IMR-90 (cell line): Measurements from ENCODE around the gene PHACTR3. TPM values are rescaled to one million over a fixed set of nuclear protein-coding genes. Genes with fewer than 3 reads are reported as not detected.

Experiments used
- ATAC-seq: fragments of 200-7000 bp; cut with Tn5 transposase; 2 replicates; pipeline ENCODE4 v1.9.1; 2020; ENCODE audit warnings: low read depth, mild to moderate bottlenecking, moderate library complexity
- BruUV-seq: library from RNA; stranded (reverse); fragments of 400-500 nt; replicated peaks from 2 replicates; lab custom pipeline; 2021; lab: Mats Ljungman, UMichigan
- CTCF ChIA-PET: fragments of 300-600 bp; formaldehyde crosslinking; extraction: SDS; loops from one replicate; lab custom pipeline; 2021; ENCODE audit warnings: antibody characterized with exemption; lab: Yijun Ruan, JAX
- POLR2A ChIA-PET: fragments of 300-600 bp; sonication (Branson Sonifier 250); formaldehyde crosslinking; loops from one replicate; lab custom pipeline; 2022; ENCODE audit warnings: antibody characterized with exemption; ENCODE audit not compliant: unreplicated experiment; lab: Charles Lee
- DNase-seq: peaks from one replicate; pipeline ENCODE4 v3.0.0; 2013
- H2AFZ ChIP-seq: replicated peaks from 2 replicates; pipeline ENCODE3; 2013; ENCODE audit warnings: low read length, mild to moderate bottlenecking; ENCODE audit not compliant: poor library complexity
- H2AK5ac ChIP-seq: 2 replicates; pipeline ENCODE4 v1.6.1; 2013; ENCODE audit warnings: low read depth, low read length, inconsistent platforms
- H2AK9ac ChIP-seq: replicated peaks from 2 replicates; pipeline ENCODE3; 2013; ENCODE audit warnings: mild to moderate bottlenecking, low read depth, low read length, moderate library complexity; ENCODE audit not compliant: poor library complexity
- H2BK120ac ChIP-seq: 2 replicates; pipeline ENCODE4 v1.6.1; 2013; ENCODE audit warnings: low read depth, low read length, inconsistent platforms
- H2BK15ac ChIP-seq: 3 replicates; pipeline ENCODE4 v1.6.1; 2013; ENCODE audit warnings: low read depth, low read length, inconsistent platforms
- H2BK20ac ChIP-seq: 2 replicates; pipeline ENCODE4 v1.6.1; 2013; ENCODE audit warnings: low read depth, mild to moderate bottlenecking, inconsistent platforms, low read length, moderate library complexity
- H2BK5ac ChIP-seq: 2 replicates; pipeline ENCODE4 v1.6.1; 2013; ENCODE audit warnings: mild to moderate bottlenecking, low read depth, low read length, inconsistent platforms; ENCODE audit not compliant: poor library complexity, severe bottlenecking
- H3K14ac ChIP-seq: replicated peaks from 2 replicates; pipeline ENCODE4 v1.6.1; 2013; ENCODE audit warnings: low read depth, low read length, inconsistent platforms
- H3K18ac ChIP-seq: 2 replicates; pipeline ENCODE4 v1.6.1; 2013; ENCODE audit warnings: low read depth, low read length, control low read depth
- H3K23ac ChIP-seq: 2 replicates; pipeline ENCODE4 v1.6.1; 2013; ENCODE audit warnings: low read depth, low read length, inconsistent platforms
- H3K27ac ChIP-seq: 2 replicates; pipeline ENCODE4 v1.5.1; 2013; ENCODE audit warnings: mild to moderate bottlenecking, control low read depth, low read length; ENCODE audit not compliant: insufficient read depth
- H3K27me3 ChIP-seq: 2 replicates; pipeline ENCODE4 v1.6.1; 2013; ENCODE audit warnings: low read length; ENCODE audit not compliant: control insufficient read depth, insufficient read depth
- H3K36me3 ChIP-seq: 2 replicates; pipeline ENCODE4 v1.6.1; 2013; ENCODE audit warnings: low read length, mixed read lengths; ENCODE audit not compliant: control insufficient read depth, insufficient read depth
- H3K4ac ChIP-seq: 2 replicates; pipeline ENCODE4 v1.6.1; 2013; ENCODE audit warnings: low read depth, low read length, inconsistent platforms
- H3K4me1 ChIP-seq: 2 replicates; pipeline ENCODE4 v1.6.1; 2013; ENCODE audit warnings: low read length, mixed read lengths; ENCODE audit not compliant: control insufficient read depth, insufficient read depth
- H3K4me2 ChIP-seq: 2 replicates; pipeline ENCODE4 v1.6.1; 2013; ENCODE audit warnings: low read depth, mild to moderate bottlenecking, control low read depth, low read length, moderate library complexity
- H3K4me3 ChIP-seq: 2 replicates; pipeline ENCODE4 v1.5.1; 2013; ENCODE audit warnings: low read depth, mild to moderate bottlenecking, control low read depth, low read length, moderate library complexity; ENCODE audit not compliant: insufficient read depth
- H3K56ac ChIP-seq: 2 replicates; pipeline ENCODE4 v1.6.1; 2013; ENCODE audit warnings: low read length, inconsistent platforms; ENCODE audit not compliant: insufficient read depth; ENCODE audit errors: extremely low read depth
- H3K79me1 ChIP-seq, 2 experiments: 2 replicates each; pipeline ENCODE4 v1.6.1; 2013; ENCODE audit warnings: low read length in 2 of 2, inconsistent platforms in 1 of 2, low read depth in 1 of 2
- H3K9ac ChIP-seq: 2 replicates; pipeline ENCODE4 v1.6.1; 2013; ENCODE audit warnings: low read depth, low read length, control low read depth
- H3K9me1 ChIP-seq: 2 replicates; pipeline ENCODE4 v1.6.1; 2013; ENCODE audit warnings: low read length, inconsistent platforms; ENCODE audit not compliant: insufficient read depth
- H3K9me3 ChIP-seq: 2 replicates; pipeline ENCODE4 v1.6.1; 2013; ENCODE audit warnings: low read length; ENCODE audit not compliant: control insufficient read depth, insufficient read depth
- H4K20me1 ChIP-seq: 2 replicates; pipeline ENCODE4 v1.6.1; 2013; ENCODE audit warnings: low read length, inconsistent platforms; ENCODE audit not compliant: insufficient read depth
- H4K5ac ChIP-seq: 2 replicates; pipeline ENCODE4 v1.6.1; 2013; ENCODE audit warnings: mild to moderate bottlenecking, low read depth, low read length, control low read depth
- H4K8ac ChIP-seq, 2 experiments: 2 replicates each; pipeline ENCODE4 v1.6.1; 2013; ENCODE audit warnings: low read depth in 2 of 2, low read length in 2 of 2, control low read depth in 1 of 2, inconsistent platforms in 1 of 2
- H4K91ac ChIP-seq: 2 replicates; pipeline ENCODE4 v1.6.1; 2013; ENCODE audit warnings: low read depth, low read length, inconsistent platforms; ENCODE audit not compliant: insufficient read depth
- WGBS, 2 experiments: methylation state at CpG; one replicate each; pipeline versions ENCODE4 v1.1.5 to v1.1.7; 2013; ENCODE audit warnings: missing lambda C conversion rate in 2 of 2; ENCODE audit not compliant: insufficient read length in 1 of 2; ENCODE audit errors: extremely low coverage in 2 of 2; 5-methylcytosine and 5-hydroxymethylcytosine counted together
- dilution Hi-C: fragments of 300-500 bp; cut with HindIII; formaldehyde crosslinking; loops from one replicate; pipeline ENCODE4 v1.14.3; 2018; ENCODE audit warnings: low sequenced_read_pairs; ENCODE audit not compliant: unreplicated experiment
- in situ Hi-C: fragments of 300-500 bp; cut with MboI; formaldehyde crosslinking; loops from 3 replicates; pipeline ENCODE4 v1.14.3; 2019; ENCODE audit warnings: low sequenced_read_pairs, inconsistent platforms, mixed read lengths
- intact Hi-C: fragments of 100-400 bp; cut with micrococcal nuclease; formaldehyde crosslinking; loops from 2 replicates; pipeline ENCODE4 v1.10.0; 2022
- polyA plus RNA-seq, 3 experiments: library from polyadenylated mRNA; depleted of rRNA; stranded (reverse); fragments of >200 nt; gene quantifications; 2 replicates each; pipeline ENCODE4 v1.2.3, GENCODE V29; 2012; ENCODE audit warnings: low replicate concordance in 1 of 3
- total RNA-seq: library from RNA; depleted of rRNA; stranded (reverse); fragments of >200 nt; gene quantifications from 2 replicates; pipeline ENCODE4 v1.2.3, GENCODE V29; 2012
- TF ChIP-seq, protein P1 (sequence below): fragments of 150-350 bp; IDR thresholded peaks from 2 replicates; pipeline ENCODE4 v1.6.1; 2016; ENCODE audit warnings: low read depth, mild to moderate bottlenecking, low read length, moderate library complexity, borderline replicate concordance

Gene PHACTR3
- total and polyA plus RNA-seq, 2 of the 4 experiments (the other 2 are of a cell fraction): not detected

DNA sequence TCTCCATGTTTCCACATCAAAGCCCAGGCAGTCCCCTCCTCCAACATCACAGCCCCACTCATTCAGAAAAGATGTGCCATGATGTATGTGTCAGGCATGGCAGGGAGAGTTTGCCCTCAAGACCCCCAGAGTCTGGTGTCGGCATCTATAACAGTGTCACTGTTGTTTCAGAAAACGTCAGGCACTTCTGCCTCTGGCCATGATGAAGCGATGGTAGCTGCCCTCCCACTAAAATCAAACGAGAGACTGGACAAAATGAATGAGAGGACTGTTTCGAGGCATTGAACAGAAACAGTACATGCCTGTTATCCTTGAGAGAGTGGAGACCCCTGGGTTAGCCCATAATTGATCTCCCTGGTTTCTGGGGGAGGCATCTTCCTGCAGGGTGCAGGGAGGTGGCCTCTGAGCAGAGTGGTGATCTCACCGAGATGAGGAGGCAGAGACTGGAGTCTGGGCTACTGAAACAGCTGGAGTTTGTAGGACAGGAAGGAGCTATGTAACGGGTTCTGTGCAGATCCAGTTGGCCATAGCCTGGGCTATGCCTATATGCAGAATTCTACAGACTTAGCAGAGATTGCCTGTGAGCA lies 184.6 kb downstream of the PHACTR3 start:
- DNase-seq (no peak), ATAC-seq (no peak)
- no peak overlapping the region for H2AK5ac ChIP-seq
- no peak overlapping the region for H3K4ac ChIP-seq
- WGBS, 2 experiments: 0% methylated on average over 2 of the region's 7 CpGs; no CpG with 5 or more reads in 1 of the 2 experiments
- CTCF ChIA-PET: no interaction called here
- no peak overlapping the region for H2AK9ac ChIP-seq
- peaks cover 2% of the 10 kb centered on the region; the same call in 1 of the 2 replicates for H3K9me3 ChIP-seq
- no peak overlapping the region for H3K4me3 ChIP-seq
- no peak overlapping the region for H3K4me2 ChIP-seq
- H3K14ac ChIP-seq: no peak overlapping the region
- intact Hi-C loops: no loop called here
- H3K4me1 ChIP-seq: no peaks in the 10 kb centered on the region
- no peak overlapping the region for H3K23ac ChIP-seq
- no peak overlapping the region for H4K91ac ChIP-seq
- no peak overlapping the region for H3K27ac ChIP-seq
- TF ChIP-seq, protein P1, sequence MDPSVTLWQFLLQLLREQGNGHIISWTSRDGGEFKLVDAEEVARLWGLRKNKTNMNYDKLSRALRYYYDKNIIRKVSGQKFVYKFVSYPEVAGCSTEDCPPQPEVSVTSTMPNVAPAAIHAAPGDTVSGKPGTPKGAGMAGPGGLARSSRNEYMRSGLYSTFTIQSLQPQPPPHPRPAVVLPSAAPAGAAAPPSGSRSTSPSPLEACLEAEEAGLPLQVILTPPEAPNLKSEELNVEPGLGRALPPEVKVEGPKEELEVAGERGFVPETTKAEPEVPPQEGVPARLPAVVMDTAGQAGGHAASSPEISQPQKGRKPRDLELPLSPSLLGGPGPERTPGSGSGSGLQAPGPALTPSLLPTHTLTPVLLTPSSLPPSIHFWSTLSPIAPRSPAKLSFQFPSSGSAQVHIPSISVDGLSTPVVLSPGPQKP: no peak
- in situ Hi-C loops: no loop called here
- H2BK15ac ChIP-seq: no peak overlapping the region
- H3K9ac ChIP-seq: no peak overlapping the region
- no TSS peak for BruUV-seq
- no peak overlapping the region for H3K56ac ChIP-seq
- no peaks in the 10 kb centered on the region for H4K20me1 ChIP-seq
- no peak overlapping the region for H3K18ac ChIP-seq
- H2BK120ac ChIP-seq: no peak overlapping the region
- H4K5ac ChIP-seq: no peak overlapping the region
- POLR2A ChIA-PET: no interaction called here
- no peak overlapping the region for H2BK20ac ChIP-seq
- H2AFZ ChIP-seq: no peak overlapping the region
- H2BK5ac ChIP-seq: no peak overlapping the region
- H3K9me1 ChIP-seq: no peaks in the 10 kb centered on the region
- H3K36me3 ChIP-seq: no peaks in the 10 kb centered on the region
- dilution Hi-C loops: no loop called here
- no peak overlapping the region for H4K8ac ChIP-seq
- H3K27me3 ChIP-seq: no peaks in the 10 kb centered on the region
- no peaks in the 10 kb centered on the region for H3K79me1 ChIP-seq
